ENCODE data around the gene WSB1. TPM values are rescaled to one million over a fixed set of nuclear protein-coding genes. Genes with fewer than 3 reads are reported as not detected.
"Not testable (repeated sequence)": the region's sequence is repeated elsewhere in the genome, so short reads cannot be mapped to it uniquely, and the experiment has no call there.

The WSB1 gene
- polyA plus RNA-seq, 1 donor from 2014 or later = 261 TPM

GRCh38 chr17:27265333-27265732 is 28.6 kb upstream of the WSB1 start:
- H3K36me3 Mint-ChIP-seq = no peaks in the 10 kb centered on the region
- H3K27me3 Mint-ChIP-seq = peaks cover 1% of the 10 kb centered on the region
- peaks cover 0 to 10% (median 5%) of the 10 kb centered on the region in 3 donors for H3K4me1 Mint-ChIP-seq
- H3K27ac Mint-ChIP-seq = no peak overlapping the region
- H3K9me3 Mint-ChIP-seq = no peaks in the 10 kb centered on the region
- H3K4me3 Mint-ChIP-seq = no peak overlapping the region

DNA sequence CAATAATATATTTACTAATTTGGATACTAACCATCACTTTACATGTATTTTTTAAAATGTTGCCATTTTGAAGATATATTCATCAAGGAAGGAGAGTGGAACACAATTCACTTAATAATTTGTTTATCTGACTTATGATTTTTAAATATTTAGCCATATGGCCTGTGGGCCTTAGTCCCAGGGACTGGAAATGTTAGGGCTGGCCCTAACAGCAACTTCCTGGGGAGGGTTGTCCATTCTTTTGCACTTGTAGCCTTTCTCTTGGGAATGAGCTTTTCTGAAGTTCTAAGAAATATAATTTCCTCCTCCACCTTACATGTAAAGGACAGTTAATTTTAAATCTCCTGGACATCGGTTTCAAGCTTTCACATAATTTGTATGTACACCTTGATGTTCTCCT is 27.7 kb upstream of the WSB1 start:
- Mint-ChIP-seq H3K27ac (no peak overlapping the region), H3K4me3 (no peak overlapping the region), H3K4me1 (peaks cover 0 to 10% (median 5%) of the 10 kb centered on the region in 3 donors), H3K36me3 (no peaks in the 10 kb centered on the region), H3K9me3 (no peaks in the 10 kb centered on the region), H3K27me3 (no peaks in the 10 kb centered on the region)

DNA sequence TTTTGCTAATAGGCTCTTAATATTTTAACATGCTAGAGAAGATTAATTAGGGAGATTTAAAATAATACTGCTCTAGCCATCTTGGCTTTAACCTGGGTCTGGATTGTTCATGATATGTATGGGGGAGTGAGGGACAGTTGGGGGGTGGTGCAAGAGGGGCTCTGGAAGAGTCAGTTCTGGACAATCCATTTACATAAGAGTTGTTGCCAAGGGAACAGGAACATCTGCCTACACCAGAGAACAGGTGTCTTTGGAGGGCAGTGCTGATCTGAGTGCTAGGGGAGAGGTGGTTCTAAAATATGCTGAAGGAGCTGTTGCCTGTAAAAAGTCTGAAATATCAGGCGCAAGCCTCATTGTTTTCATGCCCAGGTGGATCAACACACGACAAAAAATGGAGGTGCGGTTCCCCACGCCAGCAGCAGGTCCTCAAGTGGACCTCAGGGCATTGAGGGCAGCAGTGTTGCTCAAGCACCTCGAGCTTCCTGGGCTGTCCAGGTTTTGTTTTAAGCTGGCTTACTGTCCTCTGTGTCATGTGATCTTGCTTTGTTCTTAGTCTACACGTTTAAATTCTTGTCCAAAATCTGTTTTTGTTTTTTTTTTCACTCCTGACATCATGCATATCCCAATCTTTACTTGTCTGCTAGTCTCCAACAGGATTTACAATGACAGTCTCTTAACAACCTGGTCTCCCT is 25.4 kb upstream of the WSB1 start:
- Mint-ChIP-seq H3K36me3 (no peaks in the 10 kb centered on the region), H3K27me3 (no peaks in the 10 kb centered on the region), H3K27ac (no peak overlapping the region), H3K9me3 (no peaks in the 10 kb centered on the region), H3K4me1 (peaks cover 0 to 10% (median 5%) of the 10 kb centered on the region in 3 donors), H3K4me3 (peak overlapping the region in 1 of 4 donors; percentile 63)

DNA sequence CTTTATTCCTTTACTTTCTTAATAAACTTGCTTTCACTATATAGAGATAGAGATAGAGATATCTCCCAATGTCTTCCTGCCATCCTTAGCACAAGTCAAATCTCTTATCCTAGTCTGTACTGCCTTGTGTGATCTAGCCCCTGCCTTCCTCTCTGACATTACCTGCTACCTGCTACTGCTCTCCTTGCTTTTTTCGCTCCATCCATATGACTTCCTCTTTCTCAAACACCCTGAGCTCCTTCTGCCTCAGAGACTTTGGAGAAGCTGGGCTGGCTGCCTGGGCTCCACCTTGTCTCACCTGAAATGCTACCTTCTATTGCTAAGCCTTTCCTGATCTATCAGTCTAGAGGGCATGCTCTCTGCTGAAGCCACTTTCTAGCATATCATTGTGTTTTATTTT is 24.7 kb upstream of the WSB1 start:
- H3K27ac Mint-ChIP-seq = no peak overlapping the region

GRCh38 chr17:27269974-27270373 is 23.9 kb upstream of the WSB1 start:
- Mint-ChIP-seq H3K27ac (no peak overlapping the region), H3K9me3 (no peaks in the 10 kb centered on the region), H3K36me3 (no peaks in the 10 kb centered on the region), H3K4me3 (no peak overlapping the region), H3K27me3 (no peaks in the 10 kb centered on the region), H3K4me1 (peaks cover 0 to 10% (median 9%) of the 10 kb centered on the region in 3 donors)

More for the DNA sequence above, 24.7 kb upstream of the WSB1 start:
- H3K27me3 Mint-ChIP-seq = no peaks in the 10 kb centered on the region
- no peak overlapping the region for H3K4me3 Mint-ChIP-seq
- H3K36me3 Mint-ChIP-seq = no peaks in the 10 kb centered on the region
- H3K4me1 Mint-ChIP-seq = peaks cover 0 to 10% (median 6%) of the 10 kb centered on the region in 3 donors
- no peaks in the 10 kb centered on the region for H3K9me3 Mint-ChIP-seq

DNA sequence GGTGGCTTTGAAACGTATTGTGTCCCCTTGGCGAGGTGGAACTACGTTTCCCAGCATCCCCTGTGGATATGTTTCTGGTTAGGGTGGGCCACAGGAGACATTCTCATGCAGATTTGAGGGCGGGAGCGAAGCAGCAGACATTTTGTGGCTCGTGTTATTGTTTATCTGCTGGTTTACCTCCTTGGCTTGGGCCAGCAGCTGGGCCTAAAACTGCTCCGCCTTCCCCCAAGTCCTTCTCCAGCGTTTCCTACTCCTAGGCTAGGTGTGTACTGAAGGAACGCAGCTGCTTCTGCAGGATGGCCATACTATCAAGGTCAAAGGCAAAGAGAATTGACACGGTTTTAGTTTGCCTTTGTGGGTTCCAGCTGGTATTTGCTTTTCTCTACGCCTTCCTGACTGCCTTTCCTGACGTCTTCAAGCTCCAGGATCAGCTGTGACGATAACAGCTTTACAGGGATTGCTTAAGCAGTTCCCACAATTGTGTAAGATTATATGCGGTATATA is 17.2 kb upstream of the WSB1 start:
- H3K4me1 Mint-ChIP-seq = peaks cover 4 to 15% (median 9%) of the 10 kb centered on the region in 3 donors

DNA sequence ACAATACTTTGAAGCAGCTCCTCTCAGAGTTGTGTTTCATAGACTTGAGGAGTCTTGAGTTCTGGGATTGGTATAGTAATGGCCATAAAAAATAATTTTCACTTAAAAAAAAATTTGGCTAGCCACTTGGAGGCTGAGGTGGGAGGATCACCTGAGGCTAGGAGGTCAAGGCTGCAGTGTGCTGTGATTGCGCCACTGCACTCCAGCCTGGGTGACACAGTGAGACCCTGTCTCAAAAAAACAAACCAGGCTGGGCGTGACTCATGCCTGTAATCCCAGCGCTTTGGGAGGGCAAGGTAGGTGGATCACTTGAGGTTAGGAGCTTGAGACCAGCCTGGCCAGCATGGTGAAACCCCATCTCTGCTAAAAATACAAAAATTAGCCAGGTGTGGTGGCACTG is 14.8 kb upstream of the WSB1 start:
- not testable (repeated sequence) for H3K9me3 Mint-ChIP-seq, H3K27ac Mint-ChIP-seq, H3K4me3 Mint-ChIP-seq, H3K36me3 Mint-ChIP-seq, H3K27me3 Mint-ChIP-seq
- H3K4me1 Mint-ChIP-seq = peaks cover 24 to 36% (median 28%) of the 10 kb centered on the region in 3 donors

More for the DNA sequence above, 17.2 kb upstream of the WSB1 start:
- no peak overlapping the region for H3K27ac Mint-ChIP-seq
- H3K4me3 Mint-ChIP-seq = no peak overlapping the region
- H3K9me3 Mint-ChIP-seq = no peaks in the 10 kb centered on the region
- no peaks in the 10 kb centered on the region for H3K36me3 Mint-ChIP-seq
- no peaks in the 10 kb centered on the region for H3K27me3 Mint-ChIP-seq

DNA sequence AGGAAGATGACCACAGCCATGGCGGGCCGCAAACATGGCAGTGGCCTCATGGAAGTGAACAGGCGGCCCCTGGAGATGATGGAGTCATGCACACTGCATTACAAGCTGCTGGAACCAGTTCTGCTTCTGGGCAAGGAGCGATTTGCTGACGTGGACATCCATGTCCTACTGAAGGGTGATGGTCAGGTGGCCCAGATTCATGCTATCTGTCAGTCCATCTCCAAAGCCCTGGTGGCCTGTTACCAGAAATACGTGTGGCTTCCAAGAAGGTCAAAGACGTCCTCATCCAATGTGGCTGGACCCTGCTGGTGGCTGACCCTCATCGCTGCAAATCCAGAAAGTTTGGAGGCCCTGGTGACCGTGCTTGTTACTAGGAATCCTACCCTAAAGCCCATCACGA is 13.4 kb upstream of the WSB1 start:
- Mint-ChIP-seq H3K4me3 (peak overlapping the region in 1 of 4 donors; percentile 54), H3K4me1 (peaks cover 32 to 39% (median 33%) of the 10 kb centered on the region in 3 donors), H3K27me3 (no peaks in the 10 kb centered on the region), H3K36me3 (no peaks in the 10 kb centered on the region), H3K9me3 (no peaks in the 10 kb centered on the region), H3K27ac (no peak overlapping the region)

DNA sequence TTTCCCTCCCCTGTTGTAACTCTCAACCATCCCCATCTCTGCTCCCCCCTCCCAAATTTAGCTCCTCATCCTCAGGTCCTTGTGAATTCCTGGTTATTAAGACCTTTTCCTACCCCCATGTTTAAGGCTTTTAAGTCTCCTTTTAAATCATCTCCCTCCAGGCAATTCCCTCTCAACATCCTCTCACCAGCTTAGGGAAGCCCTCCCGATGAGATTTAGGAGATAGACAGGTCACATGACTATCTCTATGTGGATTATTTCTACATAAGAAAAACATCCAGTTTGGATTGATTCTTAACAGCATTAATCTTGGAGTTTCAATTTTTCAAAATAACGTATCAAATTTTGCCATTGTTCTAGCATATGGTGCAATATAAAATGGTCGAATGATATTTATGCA is 12.5 kb upstream of the WSB1 start:
- no peaks in the 10 kb centered on the region for H3K9me3 Mint-ChIP-seq
- peak overlapping the region; percentile 73 to 95 (median 76) for H3K27ac Mint-ChIP-seq
- no peaks in the 10 kb centered on the region for H3K36me3 Mint-ChIP-seq
- no peaks in the 10 kb centered on the region for H3K27me3 Mint-ChIP-seq
- H3K4me1 Mint-ChIP-seq = peaks cover 37 to 44% (median 40%) of the 10 kb centered on the region in 3 donors
- peak overlapping the region in 3 of 4 donors; percentile 67 to 83 (median 83) for H3K4me3 Mint-ChIP-seq

DNA sequence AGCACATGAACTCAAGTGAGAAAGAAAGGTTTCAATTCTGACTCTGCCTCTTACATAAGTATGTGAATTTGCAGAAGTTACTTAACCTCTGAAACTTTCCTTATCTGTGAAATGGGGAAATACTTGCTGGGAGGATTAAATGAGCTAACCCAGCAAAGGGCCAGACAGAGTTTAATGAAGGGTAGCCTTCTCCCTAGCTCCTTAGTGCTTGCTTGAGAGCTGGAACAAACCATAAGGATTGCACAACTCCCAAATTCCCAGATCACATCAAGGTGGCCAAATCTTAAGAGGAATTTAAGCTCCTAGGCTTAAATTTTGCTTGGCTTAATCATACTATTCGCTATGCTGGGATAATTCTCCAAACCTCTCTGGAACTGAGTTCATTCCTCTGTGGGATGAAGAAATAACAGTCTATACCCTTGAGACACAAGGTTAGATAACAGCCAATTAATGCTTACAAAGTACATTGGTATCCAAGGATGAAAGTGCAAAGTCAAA is 11.8 kb upstream of the WSB1 start:
- Mint-ChIP-seq H3K27ac (peak overlapping the region; percentile 73 to 95 (median 76)), H3K4me1 (peaks cover 37 to 44% (median 40%) of the 10 kb centered on the region in 3 donors), H3K9me3 (no peaks in the 10 kb centered on the region), H3K27me3 (no peaks in the 10 kb centered on the region), H3K4me3 (peak overlapping the region; percentile 16 to 83 (median 75)), H3K36me3 (no peaks in the 10 kb centered on the region)

DNA sequence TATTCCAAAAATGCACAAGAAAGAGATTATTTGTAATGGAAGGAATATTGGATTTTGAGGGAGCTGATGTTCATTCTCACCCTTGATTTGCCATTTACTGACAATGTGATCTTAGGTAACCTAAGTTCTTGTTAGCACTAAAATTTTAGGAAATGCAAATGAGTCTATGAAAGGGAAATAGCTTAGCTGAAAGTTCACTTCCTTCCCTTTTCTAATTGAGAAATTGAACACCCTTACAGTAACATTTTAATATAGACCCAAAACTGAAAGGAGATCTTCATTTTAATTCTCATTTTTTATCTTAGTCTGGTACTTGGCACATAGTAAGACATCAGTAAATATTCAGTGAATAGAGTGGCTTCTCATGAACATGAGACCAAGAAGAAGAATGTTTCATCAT is 10.9 kb upstream of the WSB1 start:
- no peaks in the 10 kb centered on the region for H3K9me3 Mint-ChIP-seq
- H3K4me3 Mint-ChIP-seq = peak overlapping the region; percentile 25 to 91 (median 72)
- H3K4me1 Mint-ChIP-seq = peaks cover 37 to 44% (median 43%) of the 10 kb centered on the region in 3 donors
- H3K27me3 Mint-ChIP-seq = no peaks in the 10 kb centered on the region
- H3K36me3 Mint-ChIP-seq = peaks cover under 1% of the 10 kb centered on the region
- H3K27ac Mint-ChIP-seq = peak overlapping the region; percentile 55 to 95 (median 86)

DNA sequence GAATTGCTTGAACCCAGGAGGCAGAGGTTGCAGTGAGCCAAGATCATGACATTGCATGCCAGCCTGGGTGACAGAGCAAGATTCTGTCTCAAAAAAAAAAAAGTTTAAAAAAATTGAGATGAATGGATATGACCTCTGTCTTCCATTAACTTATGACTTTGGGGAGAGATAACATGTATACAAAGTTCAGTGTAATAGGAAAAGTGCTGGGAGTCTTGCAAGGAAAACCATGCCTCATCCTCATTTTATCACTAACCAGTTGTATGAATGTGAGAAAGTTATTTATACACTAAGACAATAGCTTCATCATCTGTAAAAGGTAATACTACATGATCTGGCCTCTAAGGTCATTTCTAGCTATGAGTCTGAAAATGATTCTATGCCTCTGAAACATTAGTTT is 10.2 kb upstream of the WSB1 start:
- Mint-ChIP-seq H3K36me3 (peaks cover 2% of the 10 kb centered on the region), H3K27me3 (no peaks in the 10 kb centered on the region), H3K9me3 (no peaks in the 10 kb centered on the region), H3K27ac (peak overlapping the region in 1 of 3 donors; percentile 86), H3K4me3 (peak overlapping the region in 1 of 4 donors; percentile 91), H3K4me1 (peaks cover 37 to 46% (median 44%) of the 10 kb centered on the region in 3 donors)

DNA sequence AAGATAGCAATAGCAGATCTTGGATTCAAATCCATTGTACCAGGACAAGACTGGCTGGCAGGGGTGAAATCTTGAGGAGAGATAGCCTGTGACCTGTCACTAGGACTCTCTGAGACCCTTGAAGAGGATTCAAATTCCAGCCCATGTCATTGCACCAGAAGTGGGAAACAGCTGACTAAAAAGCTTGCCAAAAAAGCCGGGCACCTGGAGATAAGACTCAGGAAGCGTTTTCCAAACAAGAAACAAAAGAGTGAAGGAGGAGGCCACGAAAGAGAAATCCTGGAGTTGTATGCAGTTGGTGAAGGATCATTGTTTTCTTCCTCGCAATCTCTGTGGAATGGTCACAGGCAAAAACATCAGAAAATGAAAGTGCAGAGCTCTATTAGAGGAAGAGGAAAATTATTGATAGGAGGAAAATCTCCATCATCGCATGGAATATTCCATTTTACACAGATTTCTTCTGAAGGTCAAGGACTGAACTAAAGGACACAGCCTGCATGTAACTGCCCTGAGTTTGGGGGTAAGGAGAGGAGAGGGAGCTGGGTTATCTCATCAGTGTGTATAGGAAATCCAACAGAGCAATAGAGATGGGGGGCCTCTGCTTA is 9.0 kb upstream of the WSB1 start:
- Mint-ChIP-seq H3K4me1 (peaks cover 37 to 46% (median 45%) of the 10 kb centered on the region in 3 donors), H3K9me3 (no peaks in the 10 kb centered on the region), H3K4me3 (peak overlapping the region in 2 of 4 donors; percentile 33 to 37), H3K27me3 (no peaks in the 10 kb centered on the region), H3K36me3 (peaks cover 2% of the 10 kb centered on the region), H3K27ac (peak overlapping the region in 1 of 3 donors; percentile 48)

DNA sequence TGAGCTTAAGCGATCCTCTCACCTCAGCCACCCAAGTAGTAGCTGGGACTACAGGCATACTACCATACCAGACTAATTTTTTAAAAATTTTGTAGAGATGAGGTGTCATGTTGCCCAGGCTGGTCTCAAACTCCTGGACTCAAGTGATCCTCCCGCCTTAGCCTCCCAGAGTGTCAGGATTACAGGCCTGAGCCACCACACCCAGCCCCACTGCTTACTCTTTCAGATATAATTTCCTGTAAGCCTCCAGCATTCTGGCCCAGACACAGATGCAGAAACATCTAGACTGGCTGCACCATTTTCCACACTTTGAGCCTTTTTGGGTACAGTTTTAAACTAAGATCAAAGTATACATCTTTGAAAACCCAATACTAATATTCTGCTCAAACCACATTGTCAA is 8.4 kb upstream of the WSB1 start:
- no peaks in the 10 kb centered on the region for H3K9me3 Mint-ChIP-seq
- no peaks in the 10 kb centered on the region for H3K27me3 Mint-ChIP-seq
- peak overlapping the region in 1 of 4 donors; percentile 66 for H3K4me3 Mint-ChIP-seq
- peak overlapping the region in 2 of 3 donors; percentile 24 to 48 for H3K27ac Mint-ChIP-seq
- peaks cover 2% of the 10 kb centered on the region for H3K36me3 Mint-ChIP-seq
- H3K4me1 Mint-ChIP-seq = peaks cover 37 to 46% (median 46%) of the 10 kb centered on the region in 3 donors

DNA sequence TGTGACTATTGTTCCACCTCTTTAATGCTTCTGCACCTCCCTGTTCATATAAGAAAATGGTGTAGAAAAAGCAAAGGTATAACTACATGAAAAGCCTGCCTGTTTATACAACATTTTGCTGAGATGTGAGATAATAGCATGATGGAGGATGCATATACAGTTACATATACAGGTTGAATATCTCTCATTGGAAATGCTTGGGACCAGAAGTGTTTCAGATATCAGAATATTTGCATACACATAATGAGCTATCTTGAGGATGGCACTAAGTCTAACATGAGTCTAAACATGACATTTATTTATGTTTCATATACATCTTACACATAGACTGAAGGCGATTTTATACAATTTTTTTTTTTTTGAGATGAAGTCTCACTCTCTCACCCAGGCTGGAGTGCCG is 5.7 kb upstream of the WSB1 start:
- Mint-ChIP-seq H3K27me3 (no peaks in the 10 kb centered on the region), H3K4me3 (no peak overlapping the region), H3K36me3 (peaks cover 2% of the 10 kb centered on the region), H3K27ac (peak overlapping the region in 1 of 3 donors; percentile 11), H3K9me3 (no peaks in the 10 kb centered on the region), H3K4me1 (peaks cover 18 to 28% (median 25%) of the 10 kb centered on the region in 3 donors)

Measured in IgD-negative memory B cell (primary cell).